OCI-LY7 (cell line): ENCODE measurements around the gene OR10A3.

Experiments used
- CTCF ChIP-seq: fragments of 200-600 bp; sonication (generic); conservative IDR thresholded peaks from 2 replicates; pipeline ENCODE4 v1.5.1; 2014; ENCODE audit warnings: mild to moderate bottlenecking, antibody characterized with exemption, low read length, moderate library complexity, mixed read lengths
- EZH2phosphoT487 ChIP-seq: fragments of 200-600 bp; sonication (generic); IDR thresholded peaks from 2 replicates; pipeline ENCODE4 v1.6.1; 2018; ENCODE audit warnings: low read depth, borderline replicate concordance, mild to moderate bottlenecking, mixed run types, antibody characterized with exemption, low read length, moderate library complexity, mixed read lengths

- no peak for TF ChIP-seq CTCF
- no peak for TF ChIP-seq EZH2phosphoT487
Measured at GRCh38 chr11:7893796-7894195, 47.7 kb downstream of the OR10A3 start.
